ENCODE measurements around the gene FAXDC2. TPM values are rescaled to one million over a fixed set of nuclear protein-coding genes. Genes with fewer than 3 reads are reported as not detected.

The FAXDC2 gene
- total and polyA plus RNA-seq, 2 donors from 2014 or later, result 14.1 to 18.3 TPM

DNA sequence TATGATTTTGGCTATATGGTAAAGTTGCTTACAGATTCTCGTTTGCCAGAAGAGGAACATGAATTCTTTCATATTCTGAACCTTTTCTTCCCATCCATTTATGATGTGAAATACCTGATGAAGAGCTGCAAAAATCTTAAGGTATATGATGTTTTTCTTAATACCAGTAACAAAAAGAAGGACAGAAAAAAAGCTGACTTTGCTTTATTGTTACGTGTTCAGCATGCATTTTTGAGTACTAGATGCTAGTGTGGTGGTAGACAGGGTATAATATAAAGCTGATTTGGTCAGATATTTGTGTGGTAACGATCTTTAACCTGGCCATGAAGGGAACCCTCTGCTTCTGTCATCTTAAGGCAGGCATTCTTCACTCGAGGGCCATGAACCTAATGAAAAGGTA, 21.3 kb upstream of the FAXDC2 start:
- H3K27ac ChIP-seq (ENCODE audit: low read depth in 2 of 2, low read length in 2 of 2), result no peak overlapping the region
- DNase-seq (no peak), FAIRE-seq (no peak)

DNA sequence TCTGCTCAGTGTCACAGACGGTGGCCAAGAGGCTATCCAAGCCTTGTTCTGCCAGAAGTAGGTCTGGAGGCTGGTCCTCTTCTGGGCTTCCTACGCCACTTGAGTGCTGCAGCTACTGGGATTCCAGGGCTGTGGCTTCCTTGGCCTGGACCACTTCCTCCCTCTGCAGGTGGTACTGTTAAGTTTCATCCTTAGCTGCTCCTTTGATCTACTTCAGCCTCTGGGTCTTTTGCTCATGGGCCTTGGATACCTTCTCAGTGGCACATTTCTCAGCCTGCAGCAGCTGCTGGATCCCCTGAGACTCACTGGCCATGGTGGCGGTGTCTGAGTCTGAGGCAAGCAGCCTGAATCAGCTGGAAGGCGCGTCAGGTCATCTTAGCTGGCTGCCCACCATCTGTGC, 18.3 kb upstream of the FAXDC2 start:
- no peak overlapping the region for H3K9ac ChIP-seq (ENCODE audit: low read length in 3 of 3)
- DNase-seq, result peak in 2 of 5 donors; percentile 15 to 30
- FAIRE-seq, result no peak
- peaks cover 11 to 25% (median 21%) of the 10 kb centered on the region in 3 donors for H3K36me3 ChIP-seq (ENCODE audit: control insufficient read depth in 2 of 3, insufficient read depth in 3 of 3, low read length in 3 of 3)
- intact Hi-C loops (cut with DNase I), result no loop called here
- TF ChIP-seq, protein P1, sequence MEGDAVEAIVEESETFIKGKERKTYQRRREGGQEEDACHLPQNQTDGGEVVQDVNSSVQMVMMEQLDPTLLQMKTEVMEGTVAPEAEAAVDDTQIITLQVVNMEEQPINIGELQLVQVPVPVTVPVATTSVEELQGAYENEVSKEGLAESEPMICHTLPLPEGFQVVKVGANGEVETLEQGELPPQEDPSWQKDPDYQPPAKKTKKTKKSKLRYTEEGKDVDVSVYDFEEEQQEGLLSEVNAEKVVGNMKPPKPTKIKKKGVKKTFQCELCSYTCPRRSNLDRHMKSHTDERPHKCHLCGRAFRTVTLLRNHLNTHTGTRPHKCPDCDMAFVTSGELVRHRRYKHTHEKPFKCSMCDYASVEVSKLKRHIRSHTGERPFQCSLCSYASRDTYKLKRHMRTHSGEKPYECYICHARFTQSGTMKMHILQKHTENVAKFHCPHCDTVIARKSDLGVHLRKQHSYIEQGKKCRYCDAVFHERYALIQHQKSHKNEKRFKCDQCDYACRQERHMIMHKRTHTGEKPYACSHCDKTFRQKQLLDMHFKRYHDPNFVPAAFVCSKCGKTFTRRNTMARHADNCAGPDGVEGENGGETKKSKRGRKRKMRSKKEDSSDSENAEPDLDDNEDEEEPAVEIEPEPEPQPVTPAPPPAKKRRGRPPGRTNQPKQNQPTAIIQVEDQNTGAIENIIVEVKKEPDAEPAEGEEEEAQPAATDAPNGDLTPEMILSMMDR (IDR thresholded peaks at IDR 0.05; ENCODE audit: borderline replicate concordance, extremely low read depth, insufficient read depth), result no peak
- H3K4me3 ChIP-seq (ENCODE audit: low read length in 3 of 3), result no peak overlapping the region
- H3K27me3 ChIP-seq (ENCODE audit: control insufficient read depth, insufficient read depth, low read length), result no peaks in the 10 kb centered on the region
- H3K4me1 ChIP-seq (ENCODE audit: control insufficient read depth in 2 of 3, insufficient read depth in 2 of 3, low read depth in 1 of 3, low read length in 3 of 3), result no peaks in the 10 kb centered on the region
- no peaks in the 10 kb centered on the region for H3K9me3 ChIP-seq (ENCODE audit: control insufficient read depth in 2 of 3, insufficient read depth in 1 of 3, low read length in 3 of 3)
- H3K27ac ChIP-seq (ENCODE audit: low read depth in 2 of 2, low read length in 2 of 2), result no peak overlapping the region

More for the DNA sequence above, 21.3 kb upstream of the FAXDC2 start:
- no peak overlapping the region for H3K9ac ChIP-seq (ENCODE audit: low read length in 3 of 3)
- no peaks in the 10 kb centered on the region for H3K27me3 ChIP-seq (ENCODE audit: control insufficient read depth, insufficient read depth, low read length)
- intact Hi-C loops (cut with DNase I), result no loop called here
- H3K4me3 ChIP-seq (ENCODE audit: low read length in 3 of 3), result no peak overlapping the region
- TF ChIP-seq, protein P1 (IDR thresholded peaks at IDR 0.05; ENCODE audit: borderline replicate concordance, extremely low read depth, insufficient read depth), result no peak
- no peaks in the 10 kb centered on the region for H3K9me3 ChIP-seq (ENCODE audit: control insufficient read depth in 2 of 3, insufficient read depth in 1 of 3, low read length in 3 of 3)
- H3K4me1 ChIP-seq (ENCODE audit: control insufficient read depth in 2 of 3, insufficient read depth in 2 of 3, low read depth in 1 of 3, low read length in 3 of 3), result no peaks in the 10 kb centered on the region
- H3K36me3 ChIP-seq (ENCODE audit: control insufficient read depth in 2 of 3, insufficient read depth in 3 of 3, low read length in 3 of 3), result peaks cover 11 to 30% (median 24%) of the 10 kb centered on the region in 3 donors

DNA sequence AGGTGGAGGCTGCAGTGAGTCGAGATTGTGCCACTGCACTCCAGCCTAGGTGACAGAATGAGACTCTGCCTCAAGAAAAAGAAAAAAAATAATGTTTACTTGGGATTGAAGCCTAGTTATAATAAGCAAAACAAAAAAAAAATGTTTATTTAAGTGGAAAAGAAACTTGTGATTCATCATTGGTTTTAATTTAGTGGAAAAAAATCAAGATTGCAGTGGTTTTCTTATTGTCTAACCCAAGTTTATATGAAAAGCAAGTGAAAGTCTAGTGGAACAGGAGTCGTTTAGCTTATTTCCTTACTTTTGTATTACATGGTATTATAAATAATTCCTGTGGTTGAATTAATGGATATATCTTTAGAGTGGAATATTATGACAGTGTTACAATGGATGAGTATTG, 16.4 kb upstream of the FAXDC2 start:
- peaks cover 6 to 24% (median 14%) of the 10 kb centered on the region in 3 donors for H3K36me3 ChIP-seq (ENCODE audit: control insufficient read depth in 2 of 3, insufficient read depth in 3 of 3, low read length in 3 of 3)
- H3K4me3 ChIP-seq (ENCODE audit: low read length in 3 of 3), result no peak overlapping the region
- H3K27ac ChIP-seq (ENCODE audit: low read depth in 2 of 2, low read length in 2 of 2), result no peak overlapping the region
- no peak overlapping the region for H3K9ac ChIP-seq (ENCODE audit: low read length in 3 of 3)
- H3K4me1 ChIP-seq (ENCODE audit: control insufficient read depth in 2 of 3, insufficient read depth in 2 of 3, low read depth in 1 of 3, low read length in 3 of 3), result peaks cover 0 to 2% (median 0%) of the 10 kb centered on the region in 3 donors
- TF ChIP-seq, protein P1 (IDR thresholded peaks at IDR 0.05; ENCODE audit: borderline replicate concordance, extremely low read depth, insufficient read depth), result no peak
- DNase-seq, result no peak
- FAIRE-seq, result no peak
- no peaks in the 10 kb centered on the region for H3K9me3 ChIP-seq (ENCODE audit: control insufficient read depth in 2 of 3, insufficient read depth in 1 of 3, low read length in 3 of 3)
- intact Hi-C loops (cut with DNase I), result no loop called here
- H3K27me3 ChIP-seq (ENCODE audit: control insufficient read depth, insufficient read depth, low read length), result no peaks in the 10 kb centered on the region
